ENCODE measurements around the gene TM6SF1. TPM values are rescaled to one million over a fixed set of nuclear protein-coding genes. Genes with fewer than 3 reads are reported as not detected.
"Not testable (repeated sequence)": the region's sequence is repeated elsewhere in the genome, so short reads cannot be mapped to it uniquely, and the experiment has no call there.

Gene TM6SF1
- total RNA-seq, 1 donor from 2014 or later, result 25.4 TPM

DNA sequence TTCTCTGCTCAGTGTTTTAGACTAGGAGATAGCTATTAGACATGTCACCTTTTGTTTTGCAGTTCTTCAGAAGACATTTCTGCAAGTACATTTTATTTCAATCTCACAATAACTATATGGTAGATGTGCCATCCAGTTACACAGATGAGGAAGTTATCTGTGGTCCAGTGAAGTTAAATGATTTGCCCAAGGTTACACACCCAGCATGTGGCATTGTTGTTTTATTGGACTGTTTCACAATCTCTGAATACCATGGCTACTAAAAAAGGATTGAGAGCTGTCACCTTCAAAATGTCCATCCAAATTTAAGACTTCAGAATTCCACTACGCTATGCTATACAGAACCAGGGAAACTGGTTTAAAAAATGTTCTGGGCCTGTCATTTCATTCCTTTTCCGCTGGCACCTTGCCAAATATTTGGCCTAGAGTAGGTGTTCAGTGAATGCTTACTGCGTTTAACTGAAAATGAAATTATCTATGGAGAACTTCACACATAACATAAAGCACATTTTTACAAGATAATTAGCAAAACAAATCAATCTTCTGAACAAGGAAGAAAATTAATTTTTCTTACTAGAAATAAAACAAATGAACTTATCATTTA, 20.2 kb downstream of the TM6SF1 start:
- intact Hi-C loops (cut with DNase I), result no loop called here
- DNase-seq (no peak), ATAC-seq (no peak)
- Histone ChIP-seq H3K4me3 (no peak overlapping the region), H3K27ac (no peak overlapping the region), H3K4me1 (no peaks in the 10 kb centered on the region), H3K27me3 (no peaks in the 10 kb centered on the region), H3K36me3 (peaks cover 28% of the 10 kb centered on the region), H3K9me3 (no peaks in the 10 kb centered on the region)
- TF ChIP-seq, protein P1, sequence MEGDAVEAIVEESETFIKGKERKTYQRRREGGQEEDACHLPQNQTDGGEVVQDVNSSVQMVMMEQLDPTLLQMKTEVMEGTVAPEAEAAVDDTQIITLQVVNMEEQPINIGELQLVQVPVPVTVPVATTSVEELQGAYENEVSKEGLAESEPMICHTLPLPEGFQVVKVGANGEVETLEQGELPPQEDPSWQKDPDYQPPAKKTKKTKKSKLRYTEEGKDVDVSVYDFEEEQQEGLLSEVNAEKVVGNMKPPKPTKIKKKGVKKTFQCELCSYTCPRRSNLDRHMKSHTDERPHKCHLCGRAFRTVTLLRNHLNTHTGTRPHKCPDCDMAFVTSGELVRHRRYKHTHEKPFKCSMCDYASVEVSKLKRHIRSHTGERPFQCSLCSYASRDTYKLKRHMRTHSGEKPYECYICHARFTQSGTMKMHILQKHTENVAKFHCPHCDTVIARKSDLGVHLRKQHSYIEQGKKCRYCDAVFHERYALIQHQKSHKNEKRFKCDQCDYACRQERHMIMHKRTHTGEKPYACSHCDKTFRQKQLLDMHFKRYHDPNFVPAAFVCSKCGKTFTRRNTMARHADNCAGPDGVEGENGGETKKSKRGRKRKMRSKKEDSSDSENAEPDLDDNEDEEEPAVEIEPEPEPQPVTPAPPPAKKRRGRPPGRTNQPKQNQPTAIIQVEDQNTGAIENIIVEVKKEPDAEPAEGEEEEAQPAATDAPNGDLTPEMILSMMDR (IDR thresholded peaks at IDR 0.05), result no peak

DNA sequence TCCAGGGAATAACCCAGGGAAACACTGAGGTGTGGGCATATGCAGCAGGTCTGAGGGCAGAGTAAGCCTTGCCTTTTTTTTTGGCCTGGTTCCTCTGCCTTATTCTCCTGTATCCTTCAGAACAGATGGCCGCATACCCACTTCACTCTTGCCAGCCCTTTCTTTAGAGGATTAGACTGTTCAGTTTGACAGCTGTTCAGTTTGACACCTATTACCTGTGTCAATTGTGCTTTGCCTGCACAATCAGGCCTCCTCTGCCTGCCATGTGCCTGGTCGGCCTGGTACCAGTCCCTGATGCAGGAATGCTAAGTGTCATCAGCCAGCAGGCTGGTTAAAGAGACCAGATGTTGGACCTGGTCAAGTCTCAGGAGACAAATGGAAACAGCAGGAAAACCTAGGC, 22.3 kb downstream of the TM6SF1 start:
- TF ChIP-seq, protein P1 (IDR thresholded peaks at IDR 0.05), result no peak
- H3K36me3 ChIP-seq, result peaks cover 40% of the 10 kb centered on the region
- ATAC-seq, result no peak

DNA sequence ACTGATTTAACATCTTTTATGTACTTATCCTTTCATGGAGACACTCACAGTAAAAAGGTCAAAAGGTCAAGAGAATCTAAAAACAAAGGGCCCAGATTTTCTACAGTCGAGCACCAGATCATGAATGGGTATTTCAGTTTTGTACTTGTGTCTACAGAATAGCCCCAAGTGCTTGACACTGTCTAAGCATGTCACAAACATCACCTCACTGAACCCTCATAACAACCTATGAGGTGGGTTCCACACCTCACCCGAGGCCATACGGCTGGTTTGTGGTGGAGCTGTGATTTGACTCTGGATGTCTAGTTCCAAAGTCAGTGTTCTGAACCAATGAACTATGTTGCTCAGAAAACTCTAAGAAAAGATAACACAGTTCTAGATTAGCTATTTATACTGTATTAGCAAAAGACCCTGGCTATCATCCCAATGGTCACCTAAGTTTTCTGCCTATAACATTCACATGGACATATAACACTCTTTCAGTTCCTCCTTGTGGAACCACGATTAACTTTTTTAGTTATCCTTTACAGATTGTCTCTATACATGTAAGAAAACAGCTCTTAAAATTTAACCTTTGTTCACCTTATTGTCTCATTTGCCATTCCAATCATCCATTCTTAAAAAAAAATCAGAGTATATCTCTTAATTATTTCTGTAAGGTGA, 25.5 kb downstream of the TM6SF1 start:
- TF ChIP-seq, protein P1 (IDR thresholded peaks at IDR 0.05), result no peak
- intact Hi-C loops (cut with DNase I), result no loop called here
- Histone ChIP-seq H3K27ac (no peak overlapping the region), H3K4me3 (no peak overlapping the region), H3K36me3 (peaks cover 47% of the 10 kb centered on the region), H3K9me3 (no peaks in the 10 kb centered on the region), H3K4me1 (no peaks in the 10 kb centered on the region), H3K27me3 (no peaks in the 10 kb centered on the region)
- ATAC-seq, result no peak
- no peak for DNase-seq

More for the DNA sequence above, 22.3 kb downstream of the TM6SF1 start:
- no peaks in the 10 kb centered on the region for H3K27me3 ChIP-seq
- H3K4me1 ChIP-seq, result no peaks in the 10 kb centered on the region
- no peak overlapping the region for H3K4me3 ChIP-seq
- H3K27ac ChIP-seq, result no peak overlapping the region
- no peak for DNase-seq
- H3K9me3 ChIP-seq, result no peaks in the 10 kb centered on the region
- intact Hi-C loops (cut with DNase I), result no loop called here

DNA sequence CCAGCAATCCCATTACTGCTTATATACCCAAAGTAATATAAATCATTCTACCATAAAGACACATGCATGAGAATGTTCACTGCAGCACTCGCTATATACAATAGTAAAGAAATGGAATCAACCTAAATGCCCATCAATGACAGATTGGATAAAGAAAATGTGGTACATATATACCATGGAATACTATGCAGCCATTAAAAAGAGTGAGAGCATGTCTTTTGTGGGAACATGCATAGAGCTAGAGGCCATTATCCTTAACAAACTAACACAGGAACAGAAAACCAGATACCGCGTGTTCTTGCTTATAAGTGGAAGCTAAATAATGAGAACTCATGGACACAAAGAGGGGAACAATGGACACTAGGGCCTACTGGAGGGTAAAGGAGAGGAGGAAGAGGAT, 34.7 kb downstream of the TM6SF1 start:
- H3K27ac ChIP-seq; H3K27me3 ChIP-seq; DNase-seq; H3K4me1 ChIP-seq; intact Hi-C loops (cut with DNase I); ATAC-seq; H3K4me3 ChIP-seq; H3K9me3 ChIP-seq: not testable (repeated sequence)
- H3K36me3 ChIP-seq, result peaks cover 22% of the 10 kb centered on the region

DNA sequence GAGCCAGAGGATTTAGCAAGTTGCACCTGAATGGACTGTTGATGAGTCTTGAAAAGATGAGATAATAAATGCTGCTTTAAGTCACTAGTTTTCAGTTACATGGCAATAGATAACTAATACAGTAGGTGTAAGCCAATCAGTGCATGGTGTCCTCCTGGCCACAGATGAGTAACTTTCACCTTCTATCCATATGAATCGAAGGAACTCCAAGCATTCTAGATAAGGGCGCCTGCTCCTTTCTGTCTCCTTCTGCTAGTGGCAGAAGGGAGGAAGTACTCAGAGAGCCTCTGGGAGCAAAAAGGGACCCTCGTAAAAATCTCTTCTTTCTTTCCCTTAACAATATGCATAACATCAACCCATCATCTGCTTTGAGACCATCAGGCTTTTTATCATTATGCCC, 37.3 kb downstream of the TM6SF1 start:
- H3K27me3 ChIP-seq, result no peaks in the 10 kb centered on the region
- no peak for DNase-seq
- ATAC-seq, result no peak
- no peak overlapping the region for H3K27ac ChIP-seq
- intact Hi-C loops (cut with DNase I), result no loop called here
- peaks cover 20% of the 10 kb centered on the region for H3K36me3 ChIP-seq
- TF ChIP-seq, protein P1 (IDR thresholded peaks at IDR 0.05), result no peak
- no peaks in the 10 kb centered on the region for H3K4me1 ChIP-seq
- H3K4me3 ChIP-seq, result no peak overlapping the region
- H3K9me3 ChIP-seq, result no peaks in the 10 kb centered on the region

DNA sequence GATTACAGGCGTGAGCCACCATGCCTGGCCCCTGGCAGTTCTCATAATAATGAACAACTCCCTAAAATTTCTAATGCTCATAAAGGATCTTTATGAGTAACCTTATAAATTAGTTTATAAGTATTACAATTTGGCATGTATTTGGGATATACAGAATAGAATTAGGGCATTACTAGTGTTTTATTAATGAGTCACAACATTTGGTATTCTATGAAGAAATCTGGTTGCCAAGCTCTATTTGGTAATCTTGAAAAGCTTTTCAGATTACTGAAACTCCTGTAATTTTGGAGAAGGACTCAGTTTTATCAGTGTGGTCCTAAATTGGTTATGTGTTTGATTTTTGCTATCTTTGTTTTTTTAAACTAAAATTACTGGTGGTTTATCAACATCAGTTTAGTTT, 45.8 kb downstream of the TM6SF1 start:
- ATAC-seq (no peak), DNase-seq (no peak)
- H3K36me3 ChIP-seq, result peaks cover 40% of the 10 kb centered on the region
- no peak overlapping the region for H3K27ac ChIP-seq
- H3K4me1 ChIP-seq, result no peaks in the 10 kb centered on the region
- H3K9me3 ChIP-seq, result no peaks in the 10 kb centered on the region
- TF ChIP-seq, protein P1 (IDR thresholded peaks at IDR 0.05), result no peak
- H3K27me3 ChIP-seq, result no peaks in the 10 kb centered on the region
- intact Hi-C loops (cut with DNase I), result no loop called here
- H3K4me3 ChIP-seq, result no peak overlapping the region
